ENCODE results near the gene GAD1. TPM values are rescaled to one million over a fixed set of nuclear protein-coding genes. Genes with fewer than 3 reads are reported as not detected.

Gene GAD1
- total RNA-seq, 1 donor from 2014 or later: not detected

GRCh38 chr2:170774074-170774473 is 42.6 kb upstream of the GAD1 start:
- TF ChIP-seq CTCF (IDR thresholded peaks at IDR 0.05): no peak
- no peak for DNase-seq (ENCODE audit: low spot score)
- H3K4me3 Mint-ChIP-seq (ENCODE audit: unreplicated experiment): no peak overlapping the region
- H3K4me1 Mint-ChIP-seq (ENCODE audit: low read depth): peaks cover 15% of the 10 kb centered on the region
- H3K36me3 Mint-ChIP-seq (ENCODE audit: low read depth): peaks cover 2% of the 10 kb centered on the region
- H3K27me3 Mint-ChIP-seq (ENCODE audit: low read depth): peaks cover 24% of the 10 kb centered on the region
- H3K9me3 Mint-ChIP-seq (ENCODE audit: low read depth): no peaks in the 10 kb centered on the region
- no peak overlapping the region for H3K27ac Mint-ChIP-seq (ENCODE audit: unreplicated experiment)

- H3K4me1 Mint-ChIP-seq (ENCODE audit: low read depth): peaks cover 5% of the 10 kb centered on the region
- peaks cover 19% of the 10 kb centered on the region for H3K27me3 Mint-ChIP-seq (ENCODE audit: low read depth)
- TF ChIP-seq CTCF (IDR thresholded peaks at IDR 0.05): no peak
- peaks cover under 1% of the 10 kb centered on the region for H3K36me3 Mint-ChIP-seq (ENCODE audit: low read depth)
- no peak overlapping the region for H3K27ac Mint-ChIP-seq (ENCODE audit: unreplicated experiment)
- no peaks in the 10 kb centered on the region for H3K9me3 Mint-ChIP-seq (ENCODE audit: low read depth)
- DNase-seq (ENCODE audit: low spot score): no peak
- H3K4me3 Mint-ChIP-seq (ENCODE audit: unreplicated experiment): no peak overlapping the region
Measured at GRCh38 chr2:170778900-170779299, 37.8 kb upstream of the GAD1 start.

- DNase-seq (ENCODE audit: low spot score): no peak
- Mint-ChIP-seq H3K9me3 (ENCODE audit: low read depth) (no peaks in the 10 kb centered on the region), H3K27ac (ENCODE audit: unreplicated experiment) (no peak overlapping the region), H3K4me1 (ENCODE audit: low read depth) (peaks cover 5% of the 10 kb centered on the region), H3K36me3 (ENCODE audit: low read depth) (no peaks in the 10 kb centered on the region), H3K27me3 (ENCODE audit: low read depth) (peaks cover 19% of the 10 kb centered on the region), H3K4me3 (ENCODE audit: unreplicated experiment) (no peak overlapping the region)
- TF ChIP-seq CTCF (IDR thresholded peaks at IDR 0.05): no peak
Measured at GRCh38 chr2:170779304-170779703, 37.4 kb upstream of the GAD1 start.

GRCh38 chr2:170782673-170783072 is 34.0 kb upstream of the GAD1 start:
- no peak for TF ChIP-seq CTCF (IDR thresholded peaks at IDR 0.05)

GRCh38 chr2:170783549-170783948 is 33.1 kb upstream of the GAD1 start:
- peaks cover 23% of the 10 kb centered on the region for H3K27me3 Mint-ChIP-seq (ENCODE audit: low read depth)
- H3K36me3 Mint-ChIP-seq (ENCODE audit: low read depth): no peaks in the 10 kb centered on the region
- no peak for DNase-seq (ENCODE audit: low spot score)
- peaks cover 5% of the 10 kb centered on the region for H3K4me1 Mint-ChIP-seq (ENCODE audit: low read depth)
- no peak for TF ChIP-seq CTCF (IDR thresholded peaks at IDR 0.05)
- H3K9me3 Mint-ChIP-seq (ENCODE audit: low read depth): no peaks in the 10 kb centered on the region
- no peak overlapping the region for H3K4me3 Mint-ChIP-seq (ENCODE audit: unreplicated experiment)
- H3K27ac Mint-ChIP-seq (ENCODE audit: unreplicated experiment): no peak overlapping the region

More at GRCh38 chr2:170782673-170783072, 34.0 kb upstream of the GAD1 start:
- Mint-ChIP-seq H3K4me1 (ENCODE audit: low read depth) (peaks cover 5% of the 10 kb centered on the region), H3K9me3 (ENCODE audit: low read depth) (no peaks in the 10 kb centered on the region), H3K4me3 (ENCODE audit: unreplicated experiment) (no peak overlapping the region), H3K27me3 (ENCODE audit: low read depth) (peaks cover 22% of the 10 kb centered on the region), H3K36me3 (ENCODE audit: low read depth) (no peaks in the 10 kb centered on the region), H3K27ac (ENCODE audit: unreplicated experiment) (no peak overlapping the region)
- DNase-seq (ENCODE audit: low spot score): no peak

Measured in chondrocyte (in vitro differentiated cells).